MM.1S (cell line): ENCODE measurements around the gene ATP6V0A1.

ENCODE experiments used
- EZH2 ChIP-seq: fragments of 300-600 bp; sonication (generic); optimal IDR thresholded peaks from 2 replicates; pipeline ENCODE3; 2017; ENCODE audit warnings: low read depth, mild to moderate bottlenecking, antibody characterized with exemption, low read length, mixed read lengths
- EZH2phosphoT487 ChIP-seq: fragments of 300-600 bp; sonication (generic); IDR thresholded peaks from 2 replicates; pipeline ENCODE4 v1.6.1; 2018; ENCODE audit warnings: antibody characterized with exemption, low read length
- TF ChIP-seq, protein P1 (sequence below): fragments of 300-600 bp; sonication (generic); IDR thresholded peaks from 2 replicates; pipeline ENCODE4 v1.5.1; 2016; ENCODE audit warnings: antibody characterized with exemption, low read length, mixed read lengths

- TF ChIP-seq EZH2 (no peak), EZH2phosphoT487 (no peak)
- TF ChIP-seq, protein P1, sequence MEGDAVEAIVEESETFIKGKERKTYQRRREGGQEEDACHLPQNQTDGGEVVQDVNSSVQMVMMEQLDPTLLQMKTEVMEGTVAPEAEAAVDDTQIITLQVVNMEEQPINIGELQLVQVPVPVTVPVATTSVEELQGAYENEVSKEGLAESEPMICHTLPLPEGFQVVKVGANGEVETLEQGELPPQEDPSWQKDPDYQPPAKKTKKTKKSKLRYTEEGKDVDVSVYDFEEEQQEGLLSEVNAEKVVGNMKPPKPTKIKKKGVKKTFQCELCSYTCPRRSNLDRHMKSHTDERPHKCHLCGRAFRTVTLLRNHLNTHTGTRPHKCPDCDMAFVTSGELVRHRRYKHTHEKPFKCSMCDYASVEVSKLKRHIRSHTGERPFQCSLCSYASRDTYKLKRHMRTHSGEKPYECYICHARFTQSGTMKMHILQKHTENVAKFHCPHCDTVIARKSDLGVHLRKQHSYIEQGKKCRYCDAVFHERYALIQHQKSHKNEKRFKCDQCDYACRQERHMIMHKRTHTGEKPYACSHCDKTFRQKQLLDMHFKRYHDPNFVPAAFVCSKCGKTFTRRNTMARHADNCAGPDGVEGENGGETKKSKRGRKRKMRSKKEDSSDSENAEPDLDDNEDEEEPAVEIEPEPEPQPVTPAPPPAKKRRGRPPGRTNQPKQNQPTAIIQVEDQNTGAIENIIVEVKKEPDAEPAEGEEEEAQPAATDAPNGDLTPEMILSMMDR, result no peak
Observed at GRCh38 chr17:42474276-42474675, 15.6 kb downstream of the ATP6V0A1 start.
